LoVo (cell line): Measurements from ENCODE around the gene GJC2.
A peak's percentile ranks its signal among the peaks of the same experiment; 100 is the strongest.
"Not testable (repeated sequence)": the region's sequence is repeated elsewhere in the genome, so short reads cannot be mapped to it uniquely, and the experiment has no call there.

Source experiments
- DNase-seq: peaks from one replicate; pipeline ENCODE4 v3.0.0-alpha.2; 2016; ENCODE audit warnings: low spot score

The GJC2 gene

GRCh38 chr1:228173528-228174481, 24.1 kb downstream of the GJC2 start:
- peak; percentile 12 for DNase-seq

GRCh38 chr1:228174482-228175315, 25.0 kb downstream of the GJC2 start:
- no peak for DNase-seq

- no peak for DNase-seq
Observed at GRCh38 chr1:228175316-228176023, 25.7 kb downstream of the GJC2 start.

- no peak for DNase-seq
Observed at GRCh38 chr1:228176024-228176395, 26.3 kb downstream of the GJC2 start.

GRCh38 chr1:228176461-228177182, 26.9 kb downstream of the GJC2 start:
- no peak for DNase-seq

GRCh38 chr1:228177183-228177475, 27.4 kb downstream of the GJC2 start:
- no peak for DNase-seq

- DNase-seq, result no peak
Observed at GRCh38 chr1:228177721-228178710, 28.3 kb downstream of the GJC2 start.

GRCh38 chr1:228178737-228179684, 29.3 kb downstream of the GJC2 start:
- no peak for DNase-seq

- DNase-seq, result no peak
Observed at GRCh38 chr1:228180271-228180958, 30.7 kb downstream of the GJC2 start.

- DNase-seq, result no peak
Observed at GRCh38 chr1:228180959-228181644, 31.4 kb downstream of the GJC2 start.

- no peak for DNase-seq
Observed at GRCh38 chr1:228181645-228182034, 31.9 kb downstream of the GJC2 start.

GRCh38 chr1:228182296-228183030, 32.7 kb downstream of the GJC2 start:
- DNase-seq, result no peak

- no peak for DNase-seq
Observed at GRCh38 chr1:228184152-228184551, 34.4 kb downstream of the GJC2 start.

GRCh38 chr1:228185641-228185965, 35.9 kb downstream of the GJC2 start:
- DNase-seq, result no peak

GRCh38 chr1:228188249-228188648, 38.5 kb downstream of the GJC2 start:
- not testable (repeated sequence) for DNase-seq

- no peak for DNase-seq
Observed at GRCh38 chr1:228190182-228190581, 40.5 kb downstream of the GJC2 start.

GRCh38 chr1:228190778-228191177, 41.0 kb downstream of the GJC2 start:
- DNase-seq, result no peak

- DNase-seq, result no peak
Observed at GRCh38 chr1:228194436-228194835, 44.7 kb downstream of the GJC2 start.
